Measurements from ENCODE around the gene DLGAP1. TPM values are rescaled to one million over a fixed set of nuclear protein-coding genes. Genes with fewer than 3 reads are reported as not detected.

Gene DLGAP1
- total and polyA plus RNA-seq, 2 of the 4 experiments (the other 2 are of a cell fraction) = under 0.01 to 0.09 TPM

DNA sequence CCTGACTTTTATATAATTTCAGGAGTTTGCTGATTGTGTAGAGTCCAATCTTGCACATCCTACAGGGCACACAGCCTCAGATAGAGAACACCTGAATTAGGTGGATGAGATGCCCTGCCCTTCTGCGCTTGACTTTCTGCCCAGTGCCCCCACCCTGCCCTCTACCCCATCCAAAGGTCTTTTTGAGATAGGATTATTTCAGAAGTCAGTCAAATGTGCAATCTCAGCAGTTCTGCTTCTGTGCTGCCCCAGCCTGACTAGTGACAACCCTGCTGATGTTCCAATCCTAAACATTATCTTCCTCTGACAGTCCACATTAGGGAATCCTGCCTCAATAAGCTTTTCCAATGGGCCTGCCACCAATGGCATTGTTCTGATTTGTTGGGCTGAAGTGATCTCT lies 593.6 kb downstream of the DLGAP1 start:
- DNase-seq = no peak
- in situ Hi-C loops (cut with MboI; ENCODE audit: low sequenced_read_pairs) = no loop called here
- Histone ChIP-seq H4K5ac (ENCODE audit: low read depth, low read length) (no peak overlapping the region), H2AK9ac (replicated peaks; ENCODE audit: low read depth, low read length, poor library complexity) (no peak overlapping the region), H3K9me1 (ENCODE audit: insufficient read depth, low read length) (no peaks in the 10 kb centered on the region), H3K4me1 (ENCODE audit: control insufficient read depth, insufficient read depth, low read length) (no peaks in the 10 kb centered on the region), H2AFZ (replicated peaks; ENCODE audit: low read length, poor library complexity) (no peak overlapping the region), H4K91ac (ENCODE audit: insufficient read depth, low read depth, low read length) (no peak overlapping the region), H3K27ac (ENCODE audit: insufficient read depth, low read length) (no peak overlapping the region), H3K18ac (ENCODE audit: low read depth, low read length) (no peak overlapping the region), H3K79me1 (ENCODE audit: low read depth in 1 of 2, low read length in 2 of 2) (no peaks in the 10 kb centered on the region), H3K4me2 (ENCODE audit: low read depth, low read length) (no peak overlapping the region), H3K9ac (ENCODE audit: low read depth, low read length) (no peak overlapping the region), H3K4ac (ENCODE audit: low read depth, low read length) (no peak overlapping the region), H3K27me3 (ENCODE audit: control insufficient read depth, insufficient read depth, low read length) (no peaks in the 10 kb centered on the region), H2BK5ac (ENCODE audit: low read depth, low read length, poor library complexity, severe bottlenecking) (no peak overlapping the region), H2BK120ac (ENCODE audit: low read depth, low read length) (no peak overlapping the region), H3K14ac (replicated peaks; ENCODE audit: low read depth, low read length) (no peak overlapping the region), H3K56ac (ENCODE audit: extremely low read depth, insufficient read depth, low read length) (no peak overlapping the region), H2BK15ac (ENCODE audit: low read depth, low read length) (no peak overlapping the region), H4K8ac (ENCODE audit: low read depth in 2 of 2, low read length in 2 of 2) (no peak overlapping the region), H4K20me1 (ENCODE audit: insufficient read depth, low read length) (no peaks in the 10 kb centered on the region), H3K23ac (ENCODE audit: low read depth, low read length) (no peak overlapping the region), H3K4me3 (ENCODE audit: insufficient read depth, low read depth, low read length) (no peak overlapping the region), H2BK20ac (ENCODE audit: low read depth, low read length) (no peak overlapping the region), H3K9me3 (ENCODE audit: control insufficient read depth, insufficient read depth, low read length) (no peaks in the 10 kb centered on the region), H2AK5ac (ENCODE audit: low read depth, low read length) (no peak overlapping the region), H3K36me3 (ENCODE audit: control insufficient read depth, insufficient read depth, low read length) (no peaks in the 10 kb centered on the region)
- intact Hi-C loops (cut with micrococcal nuclease) = no loop called here
- dilution Hi-C loops (cut with HindIII; ENCODE audit: low sequenced_read_pairs, unreplicated experiment) = no loop called here
- TF ChIP-seq MAFK (IDR thresholded peaks at IDR 0.05; ENCODE audit: low read depth, low read length) (peak; percentile 86), RAD21 (IDR thresholded peaks at IDR 0.05; ENCODE audit: low read length) (no peak)
- no CpG with 5 or more reads among the region's 1 CpG for WGBS, 2 experiments (ENCODE audit: extremely low coverage in 2 of 2, insufficient read length in 1 of 2)
- CTCF ChIA-PET = interaction anchor here (0.6 kb wide), 1 partner anchor 433 kb away, joined by 5 read pairs; no protein-coding TSS in a partner anchor
- no peak for ATAC-seq (ENCODE audit: low read depth)
- no TSS peak for BruUV-seq (replicated peaks)
- POLR2A ChIA-PET (ENCODE audit: unreplicated experiment) = no interaction called here
